Prostate gland (tissue), 2 donors: Measurements from ENCODE around the gene C2CD4B.

Experiments used
- POLR2A ChIP-seq: fragments of 450-650 bp; IDR thresholded peaks from one replicate; pipeline ENCODE4 v1.6.1; 2016; ENCODE audit warnings: antibody characterized with exemption, mild to moderate bottlenecking
- POLR2AphosphoS5 ChIP-seq: sonication (generic); formaldehyde crosslinking; IDR thresholded peaks from one replicate; pipeline ENCODE4 v1.6.1; 2017; ENCODE audit warnings: antibody characterized with exemption
- TF ChIP-seq, protein P1 (sequence below), 4 experiments: fragments of 200-600 bp in 2 of 4; fragments of 450-650 bp in 2 of 4; sonication (generic) in 2 of 4; IDR thresholded peaks; 1 replicate in 3 of 4; 2 replicates in 1 of 4; pipeline ENCODE4 v1.5.1; 2016 to 2019; ENCODE audit warnings: antibody characterized with exemption in 4 of 4, mild to moderate bottlenecking in 2 of 4, moderate library complexity in 2 of 4

DNA sequence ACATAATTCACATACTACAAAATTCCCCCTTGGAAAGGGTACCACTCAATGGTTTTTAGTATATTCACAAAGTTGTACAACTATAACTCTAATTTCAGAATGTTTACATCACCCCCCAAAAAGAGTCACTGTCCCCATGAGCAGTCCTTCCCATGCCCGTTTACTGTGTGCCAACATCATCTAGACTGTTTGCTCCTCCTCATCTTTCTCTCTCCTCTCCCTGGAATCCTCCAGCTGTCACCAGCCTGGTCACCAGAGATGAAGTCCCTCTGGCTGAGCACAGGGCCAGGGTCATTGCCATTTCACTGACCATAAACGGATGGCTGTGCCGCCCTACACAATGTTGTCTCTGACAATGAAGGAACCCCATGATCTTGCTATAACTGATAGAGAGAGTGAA lies 45.2 kb downstream of the C2CD4B start:
- TF ChIP-seq, protein P1, sequence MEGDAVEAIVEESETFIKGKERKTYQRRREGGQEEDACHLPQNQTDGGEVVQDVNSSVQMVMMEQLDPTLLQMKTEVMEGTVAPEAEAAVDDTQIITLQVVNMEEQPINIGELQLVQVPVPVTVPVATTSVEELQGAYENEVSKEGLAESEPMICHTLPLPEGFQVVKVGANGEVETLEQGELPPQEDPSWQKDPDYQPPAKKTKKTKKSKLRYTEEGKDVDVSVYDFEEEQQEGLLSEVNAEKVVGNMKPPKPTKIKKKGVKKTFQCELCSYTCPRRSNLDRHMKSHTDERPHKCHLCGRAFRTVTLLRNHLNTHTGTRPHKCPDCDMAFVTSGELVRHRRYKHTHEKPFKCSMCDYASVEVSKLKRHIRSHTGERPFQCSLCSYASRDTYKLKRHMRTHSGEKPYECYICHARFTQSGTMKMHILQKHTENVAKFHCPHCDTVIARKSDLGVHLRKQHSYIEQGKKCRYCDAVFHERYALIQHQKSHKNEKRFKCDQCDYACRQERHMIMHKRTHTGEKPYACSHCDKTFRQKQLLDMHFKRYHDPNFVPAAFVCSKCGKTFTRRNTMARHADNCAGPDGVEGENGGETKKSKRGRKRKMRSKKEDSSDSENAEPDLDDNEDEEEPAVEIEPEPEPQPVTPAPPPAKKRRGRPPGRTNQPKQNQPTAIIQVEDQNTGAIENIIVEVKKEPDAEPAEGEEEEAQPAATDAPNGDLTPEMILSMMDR (IDR thresholded peaks at IDR 0.05) = no peak
- TF ChIP-seq POLR2AphosphoS5 = no peak
- no peak for TF ChIP-seq POLR2A
